ENCODE data around the gene SIAH1.

DNA sequence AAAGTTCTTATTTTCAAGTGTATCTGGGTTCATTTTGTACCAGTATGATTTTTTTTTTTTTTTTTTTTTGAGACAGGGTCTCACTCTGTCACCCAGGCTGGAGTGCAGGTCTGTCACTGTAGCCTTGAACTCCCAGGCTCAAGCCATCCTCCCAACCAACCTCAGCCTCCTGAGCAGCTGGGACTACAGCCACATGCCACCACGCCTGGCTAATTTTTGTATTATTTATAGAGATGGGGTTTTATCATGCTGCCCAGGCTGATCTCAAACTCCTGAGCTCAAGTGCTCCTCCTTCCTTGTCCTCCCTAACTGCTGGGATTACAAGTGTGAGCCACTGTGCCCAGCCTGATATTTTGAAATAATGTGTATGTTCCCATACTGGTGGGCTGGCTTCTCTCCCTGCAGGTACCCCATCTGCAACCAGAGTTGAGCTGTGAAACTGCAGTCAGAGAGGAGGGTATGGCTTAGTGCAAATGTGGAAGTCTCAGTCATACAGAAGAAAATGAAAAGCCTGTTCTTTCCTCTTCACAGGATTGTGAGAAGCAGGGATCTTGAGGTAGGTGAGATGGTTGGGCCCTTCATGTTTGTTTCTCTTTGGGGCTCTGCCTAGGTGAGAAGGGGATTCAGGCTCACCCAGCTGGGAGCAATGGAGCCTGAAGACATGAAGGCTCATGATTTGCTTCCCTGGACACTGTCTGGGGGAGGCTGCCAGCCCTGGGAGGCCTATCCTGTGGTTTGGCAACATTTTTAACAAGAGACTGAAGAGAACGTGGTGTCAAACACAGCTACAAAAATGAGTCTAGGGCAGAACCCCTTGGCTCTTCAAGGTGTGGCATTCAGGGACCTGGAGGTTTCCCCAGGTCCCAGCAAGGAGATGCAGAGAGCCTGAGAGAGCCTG is 41.3 kb upstream of the SIAH1 start:
- TF ChIP-seq, protein P1, sequence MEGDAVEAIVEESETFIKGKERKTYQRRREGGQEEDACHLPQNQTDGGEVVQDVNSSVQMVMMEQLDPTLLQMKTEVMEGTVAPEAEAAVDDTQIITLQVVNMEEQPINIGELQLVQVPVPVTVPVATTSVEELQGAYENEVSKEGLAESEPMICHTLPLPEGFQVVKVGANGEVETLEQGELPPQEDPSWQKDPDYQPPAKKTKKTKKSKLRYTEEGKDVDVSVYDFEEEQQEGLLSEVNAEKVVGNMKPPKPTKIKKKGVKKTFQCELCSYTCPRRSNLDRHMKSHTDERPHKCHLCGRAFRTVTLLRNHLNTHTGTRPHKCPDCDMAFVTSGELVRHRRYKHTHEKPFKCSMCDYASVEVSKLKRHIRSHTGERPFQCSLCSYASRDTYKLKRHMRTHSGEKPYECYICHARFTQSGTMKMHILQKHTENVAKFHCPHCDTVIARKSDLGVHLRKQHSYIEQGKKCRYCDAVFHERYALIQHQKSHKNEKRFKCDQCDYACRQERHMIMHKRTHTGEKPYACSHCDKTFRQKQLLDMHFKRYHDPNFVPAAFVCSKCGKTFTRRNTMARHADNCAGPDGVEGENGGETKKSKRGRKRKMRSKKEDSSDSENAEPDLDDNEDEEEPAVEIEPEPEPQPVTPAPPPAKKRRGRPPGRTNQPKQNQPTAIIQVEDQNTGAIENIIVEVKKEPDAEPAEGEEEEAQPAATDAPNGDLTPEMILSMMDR (IDR thresholded peaks at IDR 0.05): no peak
- no peak for TF ChIP-seq POLR2A (IDR thresholded peaks at IDR 0.05)

All from right lobe of liver (tissue), 4 donors.